GM21528 (cell line): ENCODE measurements around the gene RFNG.
"Not testable (repeated sequence)": the region's sequence is repeated elsewhere in the genome, so short reads cannot be mapped to it uniquely, and the experiment has no call there.

Source experiments
- ATAC-seq: cut with Tn5 transposase; IDR thresholded peaks from one replicate; pipeline ENCODE4 v1.9.1; 2021; ENCODE audit warnings: mild to moderate bottlenecking, moderate library complexity; ENCODE audit not compliant: unreplicated experiment, low FRiP score

Gene RFNG

DNA sequence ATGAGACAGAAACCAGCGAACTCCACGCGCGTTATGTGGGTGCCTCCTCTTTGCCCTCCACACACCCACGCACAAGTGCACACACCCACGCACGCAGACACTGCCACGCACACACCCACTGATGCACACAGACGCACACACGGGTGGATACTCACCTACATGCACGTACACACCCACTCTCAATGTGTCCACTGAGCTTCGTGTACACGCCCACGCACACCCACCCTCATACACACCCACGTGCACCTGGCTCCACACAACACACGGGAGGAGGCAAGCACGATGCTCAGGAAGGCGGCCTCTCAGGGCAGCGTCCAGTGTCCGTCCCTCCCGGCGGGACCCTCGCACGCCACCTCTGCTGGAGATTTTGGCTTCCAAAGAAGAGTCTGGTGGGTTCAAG, 4.2 kb downstream of the RFNG start:
- ATAC-seq: no peak

DNA sequence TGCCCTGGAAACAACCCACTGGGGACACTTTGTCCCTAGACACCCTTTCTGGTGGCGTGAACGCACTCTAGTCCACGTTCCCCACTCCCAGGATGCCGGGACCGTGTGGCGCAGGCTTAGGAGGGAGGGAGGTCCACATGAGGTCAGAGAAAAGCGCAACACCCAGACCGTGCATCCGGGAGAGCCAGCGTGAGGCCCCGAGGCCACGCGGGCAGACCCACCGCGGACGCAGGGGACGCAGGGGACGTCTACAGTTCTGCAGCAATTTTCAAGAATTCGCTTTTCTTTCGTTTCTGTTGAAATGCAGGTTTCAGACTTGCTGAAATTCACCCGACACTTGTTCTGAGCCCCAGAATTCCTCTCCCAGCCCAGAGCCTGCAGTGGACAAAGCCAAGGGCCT, 4.7 kb downstream of the RFNG start:
- no peak for ATAC-seq

DNA sequence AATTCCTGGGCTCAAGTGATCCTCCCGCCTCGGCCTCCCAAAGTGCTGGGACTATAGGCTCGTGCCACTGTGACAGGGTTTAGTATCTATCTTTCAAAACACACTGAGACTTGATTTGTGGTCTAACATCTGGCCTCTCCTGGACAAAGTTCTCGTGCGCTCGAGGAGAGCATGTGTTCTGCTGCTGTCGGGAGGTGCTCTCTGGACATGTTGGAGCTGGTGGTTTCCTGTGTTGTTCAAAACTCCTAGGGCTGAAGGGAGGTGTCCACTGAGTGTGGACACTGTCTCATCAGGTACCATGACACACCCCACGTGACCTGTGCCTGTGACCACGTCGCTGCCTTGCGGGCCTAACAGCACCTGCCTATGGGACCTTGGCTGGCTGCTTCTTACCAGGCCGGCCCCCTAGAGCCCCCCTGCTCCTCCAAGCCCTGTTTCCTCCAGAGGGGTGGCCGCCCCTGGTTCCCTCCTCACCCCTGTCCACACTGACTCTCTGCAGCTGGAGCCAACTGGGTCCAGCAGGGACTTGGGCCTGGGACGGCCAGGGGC, 5.6 kb downstream of the RFNG start:
- no peak for ATAC-seq

DNA sequence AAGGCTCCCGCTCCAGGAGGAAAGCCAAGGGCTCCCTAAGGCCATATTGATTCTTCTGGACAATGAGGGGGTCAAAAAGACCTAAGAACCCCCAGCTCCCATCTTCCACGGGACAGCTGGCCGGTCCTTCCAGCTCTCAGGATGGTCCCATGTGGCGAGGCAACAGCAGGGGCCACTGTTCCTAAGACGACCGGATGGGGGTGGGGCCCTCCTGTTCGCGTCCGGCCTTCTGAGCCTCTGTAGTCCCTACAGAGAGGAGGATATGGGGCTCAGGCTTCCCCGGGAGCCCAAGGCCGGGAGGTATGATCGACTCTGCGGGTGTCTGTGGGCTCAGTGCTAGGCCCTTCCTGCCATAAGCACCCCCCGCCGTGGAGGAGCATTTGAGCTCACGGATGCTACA, 8.1 kb downstream of the RFNG start:
- ATAC-seq: no peak

DNA sequence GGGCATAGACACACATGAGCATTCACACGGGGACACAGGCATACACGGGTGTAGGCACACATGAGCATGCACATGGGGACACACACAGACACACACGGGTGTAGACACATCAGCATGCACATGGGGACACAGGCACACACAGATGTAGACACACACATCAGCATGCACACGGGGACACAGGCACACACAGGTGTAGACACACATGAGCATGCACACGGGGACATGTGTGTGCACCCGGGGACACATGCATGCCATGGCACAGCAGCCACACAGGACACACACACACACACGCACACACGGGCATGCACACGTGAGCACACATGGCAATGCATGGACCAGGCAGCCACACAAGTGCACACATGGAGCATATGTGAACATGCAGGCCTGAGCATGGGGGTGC, 9.0 kb downstream of the RFNG start:
- ATAC-seq: no peak

DNA sequence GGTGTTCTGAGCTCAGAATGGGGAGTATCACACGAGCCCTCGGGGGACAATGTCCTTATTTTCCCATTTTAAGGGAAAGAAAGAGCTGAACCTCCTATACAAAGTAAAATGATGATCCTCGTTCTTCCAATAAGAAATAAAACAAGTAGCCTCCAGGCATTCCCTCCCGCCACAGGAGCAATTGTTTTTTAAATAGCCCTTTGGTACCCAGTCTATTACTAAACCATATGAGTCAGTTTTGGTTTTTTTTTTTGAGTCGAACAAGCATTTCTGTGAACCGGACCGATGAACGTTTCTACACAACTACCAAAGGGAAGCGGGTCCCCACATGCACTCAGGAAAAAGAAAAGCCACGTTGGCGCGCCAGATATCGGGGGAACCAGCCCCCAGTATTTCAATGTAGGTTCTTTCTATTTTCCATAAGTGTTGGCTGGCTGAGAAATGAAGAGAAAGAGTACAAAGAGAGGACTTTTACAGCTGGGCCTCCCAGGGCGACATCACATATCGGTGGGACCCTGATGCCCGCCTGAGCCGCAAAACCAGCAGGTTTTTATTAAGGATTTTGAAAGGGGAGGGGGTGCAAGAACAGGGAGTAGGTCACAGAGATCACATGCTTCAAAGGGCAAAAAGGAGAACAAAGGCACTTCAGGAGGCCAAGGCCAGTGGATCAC, 10.3 kb downstream of the RFNG start:
- ATAC-seq: no peak

DNA sequence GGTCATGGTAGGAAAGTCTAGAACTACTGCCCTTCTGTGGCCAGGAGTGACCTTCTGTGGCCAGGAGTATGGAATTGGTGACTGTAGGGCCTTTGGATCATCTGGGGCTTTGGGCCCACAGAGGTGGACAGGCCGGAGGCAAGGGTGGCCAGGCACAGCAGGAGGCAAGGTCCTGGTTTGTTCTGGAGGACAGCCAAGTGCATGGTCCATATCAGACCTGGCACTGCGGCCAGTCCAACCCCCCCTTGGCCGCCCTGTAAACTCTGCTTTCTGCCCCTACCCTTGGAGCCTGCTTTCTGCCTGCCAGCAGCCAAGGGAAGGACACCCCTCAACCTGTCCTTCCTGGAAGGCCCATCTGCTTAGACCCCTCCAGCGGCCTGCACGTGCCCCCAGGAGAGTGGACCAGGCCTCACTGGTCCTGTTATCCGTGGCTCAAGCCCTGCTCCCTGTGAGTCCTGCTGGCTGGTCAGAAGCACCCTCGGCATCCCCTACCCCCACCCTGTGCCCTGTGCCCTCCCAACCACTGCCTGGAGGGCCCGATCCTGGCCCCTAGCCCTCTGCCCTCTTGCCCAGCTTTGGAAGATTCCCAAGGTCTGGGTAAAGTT, 11.8 kb downstream of the RFNG start:
- no peak for ATAC-seq

DNA sequence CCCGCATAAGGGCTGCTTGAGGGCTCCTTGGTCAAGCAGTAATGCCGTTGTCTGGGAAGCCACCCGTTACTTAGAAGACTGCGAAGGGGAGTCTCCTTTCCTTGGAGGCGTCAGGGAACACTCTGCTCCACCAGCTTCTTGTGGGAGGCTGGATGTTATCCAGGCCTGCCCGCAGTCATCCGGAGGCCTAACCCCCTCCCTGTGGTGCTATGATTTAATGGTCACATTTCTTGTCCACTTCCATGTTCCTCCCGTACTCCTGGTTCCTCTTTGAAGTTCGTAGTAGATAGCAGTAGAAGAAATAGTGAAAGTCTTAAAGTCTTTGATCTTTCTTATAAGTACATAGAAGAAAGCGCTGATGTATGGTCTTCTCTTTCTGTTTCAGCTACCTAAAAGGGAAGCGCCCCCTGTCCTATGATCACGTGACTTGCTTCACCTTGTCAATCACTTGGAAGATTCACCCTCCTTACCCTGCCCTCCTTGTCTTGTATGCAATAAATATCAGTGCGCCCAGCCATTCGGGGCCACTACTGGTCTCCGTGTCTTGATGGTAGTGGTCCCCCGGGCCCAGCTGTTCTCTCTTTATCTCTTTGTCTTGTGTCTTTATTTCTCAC, 12.7 kb downstream of the RFNG start:
- not testable (repeated sequence) for ATAC-seq

DNA sequence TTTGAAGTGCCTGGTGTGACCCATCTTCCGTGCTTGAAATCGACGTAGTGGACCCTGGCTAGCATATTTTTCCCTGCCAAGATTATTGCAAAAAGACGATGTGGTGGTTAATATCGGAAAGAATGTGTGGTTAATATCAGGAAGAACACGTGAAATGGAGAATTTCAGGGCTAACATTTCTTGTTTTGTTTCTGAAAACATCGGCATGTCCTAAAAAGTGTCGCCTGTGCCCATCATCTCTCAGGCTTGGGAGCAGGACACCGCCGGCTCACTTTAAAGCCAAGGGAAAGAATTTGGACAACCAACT, 13.8 kb downstream of the RFNG start:
- no peak for ATAC-seq

DNA sequence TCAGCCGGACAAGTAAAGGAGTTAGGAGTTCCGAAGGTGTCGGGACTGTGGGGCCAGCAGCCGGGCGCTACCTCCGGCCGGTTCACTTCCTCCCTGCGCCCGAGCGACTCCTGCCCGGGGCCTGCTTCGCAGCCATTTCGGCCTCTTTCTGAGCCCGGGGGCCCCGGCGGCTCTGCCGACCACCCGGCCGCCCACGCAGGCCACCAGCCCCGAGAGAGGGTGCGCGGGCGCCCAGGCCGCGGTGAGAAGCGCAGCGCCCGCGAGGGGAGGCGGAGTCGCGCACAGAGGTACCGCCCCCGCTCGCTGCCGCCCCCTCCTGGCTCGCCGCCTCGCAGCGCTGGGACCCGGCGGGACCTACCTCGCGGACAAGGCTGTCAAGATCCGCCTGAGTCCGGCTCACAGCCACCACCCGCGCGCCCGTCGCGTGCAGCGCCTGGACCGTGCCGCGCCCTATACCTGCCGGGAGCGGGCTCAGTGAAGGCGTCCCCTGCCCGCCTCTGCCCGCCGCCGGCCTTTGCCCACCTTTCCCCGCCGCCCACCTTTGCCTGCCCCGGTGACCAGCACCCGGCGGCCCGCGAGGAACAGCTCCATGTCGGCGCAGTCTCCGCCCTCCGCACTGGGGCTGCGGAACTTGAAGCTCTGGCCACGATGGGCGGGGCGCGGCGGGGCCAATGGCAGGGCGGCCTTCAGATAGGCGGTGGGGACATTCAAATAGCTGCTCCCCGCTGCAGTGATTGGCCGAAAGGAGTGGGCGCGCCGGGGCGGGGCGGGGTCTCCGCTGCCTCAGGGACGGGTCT, 14.3 kb downstream of the RFNG start, which contains the start of gene DCXR:
DCXR (minus strand) TSS at position 606 of the 797 bp plus-strand sequence; CDS start at position 591, 15 bp downstream.
- ATAC-seq: peak; percentile 85

DNA sequence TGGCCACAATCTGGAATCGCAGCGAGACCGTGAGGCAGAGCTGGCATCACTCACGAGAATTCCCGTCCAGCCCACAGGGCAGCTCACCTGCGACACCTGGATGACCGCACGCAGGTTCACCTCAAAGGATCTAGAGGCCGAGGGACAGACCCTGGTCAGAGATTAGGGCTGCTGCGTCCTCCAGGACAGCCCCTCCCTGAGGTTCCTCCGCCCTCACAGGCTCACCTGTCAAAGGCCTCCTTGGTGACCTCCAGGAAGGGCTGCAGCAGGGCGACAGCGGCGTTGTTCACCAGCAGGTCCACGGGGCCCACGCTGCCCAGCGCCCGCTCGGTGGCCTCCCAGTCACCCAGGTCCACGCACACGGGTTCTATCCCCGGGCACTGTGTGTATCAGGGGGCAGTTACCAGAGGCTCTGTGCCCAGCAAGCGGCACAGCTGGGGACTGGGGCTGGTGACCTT, 14.9 kb downstream of the RFNG start:
- ATAC-seq: no peak

DNA sequence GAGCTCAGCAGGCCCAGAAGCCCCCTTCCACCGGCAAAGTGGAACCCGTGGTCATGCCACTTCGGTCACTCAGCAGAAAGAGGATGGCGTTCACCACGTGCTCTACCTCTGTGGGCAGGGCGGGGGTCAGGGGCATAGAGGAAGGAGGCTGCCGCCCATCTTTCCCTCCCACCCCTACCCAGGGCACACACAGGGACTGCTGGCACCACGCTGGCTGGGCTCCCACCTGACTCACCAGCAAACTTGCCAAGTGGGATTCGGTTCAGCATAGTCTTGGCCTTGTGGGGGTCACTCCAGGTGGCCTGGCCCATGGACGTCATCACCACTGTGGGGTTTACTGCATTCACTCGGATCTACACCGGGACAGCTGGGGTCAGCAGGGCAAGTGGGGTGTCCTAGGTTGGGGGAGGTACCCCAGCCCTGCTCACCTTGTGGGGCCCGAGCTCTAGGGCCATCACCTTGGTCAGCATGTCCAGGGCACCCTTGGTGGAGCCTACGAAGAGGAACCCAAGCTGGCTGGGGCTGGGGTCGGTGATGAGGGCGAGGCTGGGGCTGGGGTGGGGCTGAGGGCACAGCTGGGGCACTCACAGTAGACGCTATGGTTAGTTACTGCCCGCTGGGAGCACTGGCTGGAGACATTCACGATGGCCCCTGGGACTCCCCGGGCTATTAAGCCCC, 15.5 kb downstream of the RFNG start:
- no peak for ATAC-seq

DNA sequence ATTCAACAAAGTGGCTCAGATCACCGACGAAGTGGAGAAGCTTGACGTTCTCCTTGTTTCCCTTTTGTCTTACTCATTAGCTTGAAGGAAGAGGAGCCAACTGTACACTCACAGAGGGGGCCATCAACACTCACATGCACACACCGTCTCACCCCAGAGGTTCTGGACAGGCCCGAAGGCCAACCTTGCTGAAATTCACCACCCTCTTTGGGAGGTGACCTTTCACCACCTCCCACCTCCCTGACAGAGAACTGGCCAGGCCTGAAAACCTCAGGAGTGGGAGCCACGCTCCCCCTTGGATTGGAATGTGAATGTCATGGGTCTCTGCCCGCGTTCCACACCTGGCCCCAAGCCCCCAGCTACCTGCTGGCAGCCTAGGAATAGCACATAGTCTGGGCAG, 16.1 kb downstream of the RFNG start:
- no peak for ATAC-seq

DNA sequence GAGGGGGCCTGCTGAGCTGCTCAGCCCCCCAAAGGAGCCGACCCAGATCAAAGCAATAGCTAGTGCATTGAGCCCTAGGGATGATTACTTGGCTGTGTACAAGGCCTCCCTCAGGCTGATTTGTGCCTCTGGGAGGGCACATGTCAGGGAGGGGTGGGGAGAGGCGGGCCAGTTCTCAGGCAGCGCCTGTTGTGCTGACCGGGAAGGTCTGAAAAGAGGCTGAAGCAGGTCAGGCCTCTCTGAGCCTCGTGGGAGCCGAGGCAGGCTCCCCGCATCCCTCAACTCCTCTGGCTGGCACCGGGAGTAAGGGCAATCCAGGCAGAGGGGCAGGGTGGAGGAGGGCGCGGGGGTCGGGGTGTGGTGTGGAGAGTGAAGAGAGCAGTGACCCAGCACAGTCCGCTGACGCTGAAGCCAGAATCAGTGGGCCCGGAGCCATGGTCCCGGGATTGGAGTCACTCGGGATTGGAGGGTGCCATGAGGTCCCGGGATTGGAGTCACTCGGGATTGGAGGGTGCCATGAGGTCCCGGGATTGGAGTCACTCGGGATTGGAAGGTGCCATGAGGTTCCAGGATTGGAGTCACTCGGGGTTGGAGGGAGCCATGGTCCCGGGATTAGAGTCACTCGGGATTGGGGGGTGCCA, 17.1 kb downstream of the RFNG start:
- ATAC-seq: no peak

DNA sequence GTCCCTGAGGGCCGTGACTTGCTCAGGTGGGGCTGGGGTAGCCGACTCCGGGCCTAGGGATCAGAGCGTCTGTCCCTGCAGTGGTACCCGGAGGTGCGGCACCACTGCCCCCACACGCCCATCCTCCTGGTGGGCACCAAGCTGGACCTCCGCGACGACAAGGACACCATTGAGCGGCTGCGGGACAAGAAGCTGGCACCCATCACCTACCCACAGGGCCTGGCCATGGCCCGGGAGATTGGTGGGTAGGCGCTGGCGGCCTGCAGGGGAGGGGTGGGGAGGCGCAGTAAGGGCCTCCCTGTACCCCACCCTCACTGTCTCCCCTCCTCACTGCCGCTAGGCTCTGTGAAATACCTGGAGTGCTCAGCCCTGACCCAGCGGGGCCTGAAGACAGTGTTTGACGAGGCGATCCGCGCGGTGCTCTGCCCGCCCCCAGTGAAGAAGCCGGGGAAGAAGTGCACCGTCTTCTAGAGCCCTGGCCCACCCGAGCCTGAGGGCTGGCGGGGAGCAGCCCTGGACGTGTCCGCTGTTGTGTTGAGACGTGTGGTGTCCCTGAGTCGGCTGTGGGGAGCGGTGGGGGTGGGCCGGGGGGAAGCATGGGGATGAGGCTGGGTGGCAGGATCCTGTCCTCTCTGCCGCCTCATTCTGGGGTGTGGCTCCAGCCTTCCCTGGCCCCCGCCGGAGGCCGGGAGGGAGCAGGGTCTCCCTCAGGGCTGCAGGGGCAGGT, 18.1 kb downstream of the RFNG start:
- no peak for ATAC-seq

DNA sequence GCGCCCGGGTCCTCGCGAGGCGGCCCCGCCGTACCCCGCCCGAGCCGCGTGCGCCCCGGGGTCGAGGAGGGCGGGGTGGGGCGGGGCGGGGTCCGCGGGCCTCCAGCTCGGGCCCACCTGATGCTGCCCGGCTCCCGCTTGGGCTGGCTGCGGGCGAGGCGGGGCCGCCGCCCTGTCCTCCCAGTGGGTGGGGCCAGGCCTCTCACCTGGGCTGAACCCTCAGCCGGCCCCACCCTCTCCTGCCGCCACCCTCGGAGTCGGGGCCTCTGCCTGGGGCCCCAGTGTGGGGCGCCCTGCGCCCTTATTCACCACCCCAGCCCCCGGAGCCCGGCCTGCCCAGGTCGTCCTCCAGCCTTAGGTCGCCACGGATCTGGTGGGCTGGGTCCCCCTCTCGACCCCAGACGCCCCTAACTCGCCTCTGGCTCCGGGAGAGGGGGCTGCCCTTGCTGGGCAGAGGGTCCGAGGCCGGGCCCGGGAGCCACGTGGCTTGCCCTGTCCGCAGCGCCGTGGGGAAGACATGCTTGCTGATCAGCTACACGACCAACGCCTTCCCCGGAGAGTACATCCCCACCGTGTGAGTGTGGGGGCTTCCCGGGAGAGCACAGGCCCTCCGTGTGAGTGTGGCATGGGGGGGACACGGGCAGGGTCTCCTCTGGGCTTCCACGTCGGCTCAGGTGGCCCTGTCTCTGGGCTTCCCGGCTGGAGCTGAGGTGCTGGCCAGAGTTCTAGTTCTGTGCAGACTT, 19.6 kb downstream of the RFNG start:
- no peak for ATAC-seq

DNA sequence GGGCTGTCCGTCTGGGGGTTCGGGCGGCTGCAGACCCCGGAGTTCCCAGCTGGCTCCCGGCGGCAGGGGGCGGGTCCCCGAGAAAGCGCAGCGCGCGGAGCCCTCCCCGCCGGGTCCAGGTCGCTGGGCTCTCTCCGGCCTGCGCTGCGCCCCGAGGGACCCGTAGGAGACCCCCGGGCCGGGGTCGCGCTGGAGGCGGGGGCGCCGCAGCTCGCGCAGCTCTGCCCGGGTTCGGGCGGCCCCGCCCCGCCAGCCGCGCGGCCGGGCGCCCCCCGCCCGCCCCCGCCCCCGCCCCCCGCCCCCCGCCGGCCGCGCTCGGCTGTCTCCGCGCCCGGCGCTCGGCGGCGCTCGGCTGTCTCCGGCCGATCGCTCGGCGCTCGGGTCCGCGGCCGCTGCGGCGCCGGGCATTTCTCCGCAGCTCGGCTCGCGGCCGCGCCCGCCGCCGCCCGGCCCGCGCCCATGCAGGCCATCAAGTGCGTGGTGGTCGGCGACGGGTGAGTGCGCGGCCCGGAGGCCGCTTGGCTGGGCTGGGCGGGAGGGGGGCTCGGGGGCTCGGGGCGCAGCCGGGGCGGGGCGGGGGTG, 20.2 kb downstream of the RFNG start, which contains the start of gene RAC3:
RAC3 (plus strand) TSS at position 376 of the 582 bp plus-strand sequence; CDS start at position 460, 84 bp downstream.
- ATAC-seq: no peak
